Naive thymus-derived CD4-positive, alpha-beta T cell (primary cell): ENCODE measurements around the gene SPIN2A. TPM values are rescaled to one million over a fixed set of nuclear protein-coding genes. Genes with fewer than 3 reads are reported as not detected.
"Not testable (repeated sequence)": the region's sequence is repeated elsewhere in the genome, so short reads cannot be mapped to it uniquely, and the experiment has no call there.

Experiments
- ATAC-seq: fragments of 150-1000 bp; cut with Tn5 transposase; 2 replicates; pipeline ENCODE4 v1.10.0; 2021; ENCODE audit warnings: mild to moderate bottlenecking, moderate library complexity
- CTCF ChIA-PET: fragments of 350-600 bp; sonication (Branson Sonifier 250); formaldehyde crosslinking; loops from one replicate; lab custom pipeline; 2021; ENCODE audit warnings: antibody characterized with exemption; lab: Charles Lee
- POLR2A ChIA-PET: fragments of 350-600 bp; sonication (Branson Sonifier 250); formaldehyde crosslinking; loops from one replicate; lab custom pipeline; 2021; ENCODE audit warnings: antibody characterized with exemption, inconsistent platforms; lab: Charles Lee
- DNase-seq, 9 donors: peaks; one replicate each; pipeline versions ENCODE4 v3.0.0 to v3.0.0-alpha.2; 2020 to 2022; ENCODE audit warnings: mixed read lengths in 1 of 9
- H3K27ac ChIP-seq: one replicate; pipeline ENCODE4 v1.7.0; 2013; ENCODE audit warnings: mild to moderate bottlenecking, low read depth, low read length, moderate library complexity
- H3K27me3 ChIP-seq, 2 donors: one replicate each; pipeline ENCODE4 v1.7.0; 2013; ENCODE audit warnings: low read length in 2 of 2, mild to moderate bottlenecking in 2 of 2, moderate library complexity in 2 of 2; ENCODE audit not compliant: control insufficient read depth in 2 of 2, insufficient read depth in 2 of 2
- H3K36me3 ChIP-seq, 3 experiments: 1 replicate in 2 of 3; 2 replicates in 1 of 3; pipeline ENCODE4 v1.7.0; 2013; ENCODE audit warnings: low read length in 3 of 3, mild to moderate bottlenecking in 3 of 3, moderate library complexity in 1 of 3; ENCODE audit not compliant: insufficient read depth in 3 of 3, control insufficient read depth in 2 of 3
- H3K4me1 ChIP-seq, 2 donors: one replicate each; pipeline ENCODE4 v1.7.0; 2013; ENCODE audit warnings: low read length in 2 of 2, mild to moderate bottlenecking in 2 of 2, moderate library complexity in 1 of 2; ENCODE audit not compliant: control insufficient read depth in 2 of 2, insufficient read depth in 2 of 2
- H3K4me3 ChIP-seq: 2 replicates; pipeline ENCODE4 v1.7.0; 2013; ENCODE audit warnings: mild to moderate bottlenecking, low read length
- H3K9me3 ChIP-seq, 3 experiments: 1 replicate in 2 of 3; 2 replicates in 1 of 3; pipeline ENCODE4 v1.7.0; 2013; ENCODE audit warnings: low read length in 3 of 3; ENCODE audit not compliant: control insufficient read depth in 2 of 3
- H3K27ac Mint-ChIP-seq, 9 donors: one replicate each; pipeline ENCODE4 v1.8.0; 2020 to 2022; ENCODE audit warnings: mixed read lengths in 9 of 9, mild to moderate bottlenecking in 8 of 9, moderate library complexity in 5 of 9, inconsistent platforms in 2 of 9
- H3K27me3 Mint-ChIP-seq, 5 donors: one replicate each; pipeline ENCODE4 v1.8.0; 2021 to 2022; ENCODE audit warnings: mixed read lengths in 5 of 5, mild to moderate bottlenecking in 1 of 5
- H3K36me3 Mint-ChIP-seq, 5 donors: one replicate each; pipeline ENCODE4 v1.8.0; 2020 to 2022; ENCODE audit warnings: mixed read lengths in 5 of 5, mild to moderate bottlenecking in 3 of 5, inconsistent platforms in 1 of 5
- H3K4me1 Mint-ChIP-seq, 7 donors: one replicate each; pipeline ENCODE4 v1.8.0; 2020 to 2022; ENCODE audit warnings: mixed read lengths in 7 of 7, mild to moderate bottlenecking in 3 of 7, inconsistent platforms in 1 of 7
- H3K4me3 Mint-ChIP-seq, 10 donors: one replicate each; pipeline ENCODE4 v1.8.0; 2020 to 2022; ENCODE audit warnings: mild to moderate bottlenecking in 10 of 10, mixed read lengths in 10 of 10, moderate library complexity in 6 of 10, inconsistent platforms in 2 of 10
- H3K9me3 Mint-ChIP-seq, 11 donors: one replicate each; pipeline ENCODE4 v1.8.0; 2020 to 2022; ENCODE audit warnings: mixed read lengths in 11 of 11, mild to moderate bottlenecking in 4 of 11, inconsistent platforms in 1 of 11, moderate library complexity in 1 of 11
- intact Hi-C, 2 donors: fragments of 100-400 bp; cut with micrococcal nuclease; formaldehyde crosslinking; loops; one replicate each; pipeline ENCODE4 v1.15.1; 2023
- polyA plus RNA-seq, 2 donors: library from polyadenylated mRNA; unstranded; fragments of 300-500 nt; fragmentation: Illumina TruSeq; gene quantifications; one replicate each; pipeline ENCODE4 v1.2.3, GENCODE V29; 2021
- total RNA-seq, 6 experiments: library from RNA in 5 of 6; stranded (reverse) in 5 of 6; gene quantifications; 1 replicate in 5 of 6; 2 replicates in 1 of 6; pipeline ENCODE4 v1.2.3 and lab custom pipeline; 2021 to 2026

Gene SPIN2A
- total and polyA plus RNA-seq, 7 experiments from 2014 or later = 0.09 to 2.5 (median 1.1) TPM; not detected in 1

DNA sequence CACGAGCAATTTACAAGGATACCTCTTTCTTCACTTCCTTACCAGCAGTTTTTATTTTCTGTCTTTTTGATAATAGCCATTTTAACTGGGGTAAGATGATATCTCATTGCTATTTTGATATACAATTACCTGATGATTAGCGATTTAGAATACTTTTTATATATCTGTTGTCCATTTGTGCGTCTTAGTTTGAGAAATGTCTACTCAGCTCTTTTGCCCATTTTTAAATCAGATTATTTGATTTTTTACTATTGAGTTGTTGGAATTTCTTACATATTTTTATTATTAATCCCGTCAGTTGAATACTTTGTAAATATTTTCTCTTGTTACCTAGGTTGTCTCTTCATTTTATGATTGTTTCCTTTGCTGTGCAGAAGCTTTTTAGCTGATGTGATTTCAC lies 1.5 kb upstream of the SPIN2A start:
- H3K4me3 ChIP-seq = no peak overlapping the region
- no peak for ATAC-seq
- DNase-seq = no peak
- H3K4me1 ChIP-seq = no peaks in the 10 kb centered on the region
- ChIA-PET POLR2A (no interaction called here), CTCF (no interaction called here)
- Mint-ChIP-seq H3K4me3 (no peak overlapping the region), H3K36me3 (peaks cover 0 to 8% (median 0%) of the 10 kb centered on the region in 5 donors), H3K9me3 (peaks cover 0 to 2% (median 0%) of the 10 kb centered on the region in 11 donors), H3K27ac (no peak overlapping the region), H3K27me3 (no peaks in the 10 kb centered on the region), H3K4me1 (peaks cover 5 to 15% (median 14%) of the 10 kb centered on the region in 7 donors)
- no peaks in the 10 kb centered on the region for H3K36me3 ChIP-seq
- no peaks in the 10 kb centered on the region for H3K9me3 ChIP-seq
- intact Hi-C loops = no loop called here
- H3K27ac ChIP-seq = no peak overlapping the region
- no peaks in the 10 kb centered on the region for H3K27me3 ChIP-seq

DNA sequence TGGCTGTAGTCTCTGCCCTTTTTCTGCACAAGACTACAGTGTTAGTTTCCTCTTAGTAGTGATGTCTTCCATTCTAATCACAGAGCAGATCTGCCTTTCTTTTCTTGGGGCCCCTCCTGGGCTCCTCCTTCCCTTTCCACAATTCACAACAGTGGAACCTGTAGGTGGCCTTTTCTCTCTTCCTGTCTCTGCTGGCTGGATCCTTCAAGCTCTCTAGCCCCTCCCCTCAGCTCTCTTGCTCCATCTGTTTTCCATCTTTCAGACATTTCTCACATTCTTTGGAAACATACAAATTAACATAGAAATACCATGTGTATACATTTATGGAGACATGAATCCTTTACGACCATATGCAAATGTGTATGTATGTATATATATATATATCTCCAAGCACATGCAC lies 304 bp upstream of the SPIN2A start:
- H3K4me1 ChIP-seq = no peaks in the 10 kb centered on the region
- no peak overlapping the region for H3K4me3 Mint-ChIP-seq
- H3K36me3 Mint-ChIP-seq = peaks cover 0 to 12% (median 4%) of the 10 kb centered on the region in 5 donors
- H3K9me3 Mint-ChIP-seq = peaks cover 0 to 2% (median 0%) of the 10 kb centered on the region in 11 donors
- ChIA-PET POLR2A (no interaction called here), CTCF (no interaction called here)
- ATAC-seq = no peak
- H3K27ac Mint-ChIP-seq = no peak overlapping the region
- H3K4me3 ChIP-seq = no peak overlapping the region
- H3K27me3 Mint-ChIP-seq = no peaks in the 10 kb centered on the region
- H3K4me1 Mint-ChIP-seq = peaks cover 5 to 10% (median 8%) of the 10 kb centered on the region in 7 donors
- H3K27ac ChIP-seq = no peak overlapping the region
- no peaks in the 10 kb centered on the region for H3K27me3 ChIP-seq
- no peaks in the 10 kb centered on the region for H3K9me3 ChIP-seq
- H3K36me3 ChIP-seq = no peaks in the 10 kb centered on the region
- DNase-seq = no peak
- intact Hi-C loops = no loop called here

DNA sequence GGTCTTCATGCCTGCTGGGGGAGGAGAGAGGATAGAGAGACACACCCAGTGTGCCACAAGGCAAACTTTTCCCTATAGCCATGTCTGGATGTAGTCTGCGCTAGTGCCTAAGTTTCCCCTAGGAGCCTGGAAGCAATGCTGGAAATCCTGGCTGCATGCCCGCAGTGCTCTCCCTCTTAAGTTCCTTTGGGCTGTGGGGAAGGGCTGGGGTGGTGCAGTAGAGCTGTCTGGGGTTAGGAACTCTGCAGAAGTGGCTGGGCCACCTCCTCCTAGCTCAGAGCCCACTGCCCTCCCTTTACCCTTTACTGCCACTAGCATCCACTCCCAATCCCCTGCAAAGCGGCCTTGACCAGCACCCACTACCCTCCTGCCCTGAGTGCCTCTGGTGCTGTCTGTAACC lies 608 bp downstream of the SPIN2A start:
- H3K36me3 ChIP-seq, H3K27ac ChIP-seq, POLR2A ChIA-PET, H3K4me3 Mint-ChIP-seq, H3K9me3 Mint-ChIP-seq, CTCF ChIA-PET, H3K9me3 ChIP-seq, DNase-seq, intact Hi-C loops, H3K4me1 ChIP-seq, H3K4me1 Mint-ChIP-seq, ATAC-seq, H3K4me3 ChIP-seq, H3K27me3 ChIP-seq, H3K27ac Mint-ChIP-seq, H3K27me3 Mint-ChIP-seq: not testable (repeated sequence)
- H3K36me3 Mint-ChIP-seq = peaks cover 0 to 12% (median 4%) of the 10 kb centered on the region in 5 donors

DNA sequence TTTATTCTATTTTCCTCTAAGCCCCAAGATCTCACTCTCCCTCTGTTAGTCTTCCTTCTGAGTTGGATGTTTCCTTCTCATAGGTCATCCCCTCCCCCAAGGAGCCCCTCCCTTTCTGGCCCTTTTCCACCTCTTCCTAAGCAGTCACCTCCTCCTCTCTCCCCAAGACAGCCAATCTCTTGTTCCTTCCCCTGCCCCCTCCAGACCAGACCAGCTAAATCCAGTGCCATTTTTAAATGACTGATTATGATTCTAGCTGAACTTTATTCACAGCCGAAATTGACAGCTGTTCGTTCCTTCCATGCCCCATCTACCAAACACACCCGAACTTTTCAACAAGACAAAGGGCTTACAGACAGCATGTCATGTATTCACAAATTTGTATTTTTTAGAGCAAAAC lies 1.9 kb downstream of the SPIN2A start:
- Histone ChIP-seq H3K4me1 (no peaks in the 10 kb centered on the region), H3K4me3 (no peak overlapping the region), H3K27ac (no peak overlapping the region), H3K36me3 (no peaks in the 10 kb centered on the region), H3K9me3 (no peaks in the 10 kb centered on the region), H3K27me3 (no peaks in the 10 kb centered on the region)
- DNase-seq (no peak), ATAC-seq (no peak)
- Mint-ChIP-seq H3K36me3 (peaks cover 0 to 12% (median 4%) of the 10 kb centered on the region in 5 donors), H3K9me3 (peaks cover 0 to 2% (median 0%) of the 10 kb centered on the region in 11 donors), H3K4me1 (peaks cover 0 to 2% (median 0%) of the 10 kb centered on the region in 7 donors), H3K27ac (no peak overlapping the region), H3K4me3 (no peak overlapping the region), H3K27me3 (no peaks in the 10 kb centered on the region)
- CTCF ChIA-PET = no interaction called here
- intact Hi-C loops = no loop called here
- POLR2A ChIA-PET = no interaction called here

DNA sequence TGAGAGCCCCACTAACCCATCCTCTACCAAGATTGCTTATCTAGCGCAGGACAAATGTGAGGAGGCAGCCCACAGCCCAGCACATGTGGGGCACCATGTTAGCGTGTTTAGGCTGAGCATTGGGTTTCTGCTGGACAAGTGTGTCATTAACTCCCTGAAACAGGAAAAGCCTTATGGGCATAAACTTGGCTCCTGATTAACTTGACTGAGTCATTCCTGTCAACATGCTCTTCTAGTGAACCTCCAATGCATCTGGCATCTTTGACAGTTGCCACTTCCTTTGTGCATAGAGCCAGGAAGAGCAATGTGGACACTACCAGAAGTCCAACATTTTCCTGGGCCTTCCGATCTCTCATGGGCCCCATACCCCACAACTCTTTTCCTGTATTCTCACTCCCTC lies 2.5 kb downstream of the SPIN2A start:
- H3K4me1 Mint-ChIP-seq = peaks cover 0 to 2% (median 0%) of the 10 kb centered on the region in 7 donors
- H3K27me3 Mint-ChIP-seq = no peaks in the 10 kb centered on the region
- peaks cover 0 to 2% (median 0%) of the 10 kb centered on the region in 11 donors for H3K9me3 Mint-ChIP-seq
- no peaks in the 10 kb centered on the region for H3K27me3 ChIP-seq
- no peak overlapping the region for H3K4me3 Mint-ChIP-seq
- no peak overlapping the region for H3K27ac Mint-ChIP-seq
- intact Hi-C loops = no loop called here
- H3K36me3 Mint-ChIP-seq = peaks cover 0 to 12% (median 4%) of the 10 kb centered on the region in 5 donors
- DNase-seq (no peak), ATAC-seq (no peak)
- ChIA-PET POLR2A (no interaction called here), CTCF (no interaction called here)
- no peaks in the 10 kb centered on the region for H3K4me1 ChIP-seq
- no peak overlapping the region for H3K27ac ChIP-seq
- H3K36me3 ChIP-seq = no peaks in the 10 kb centered on the region
- no peaks in the 10 kb centered on the region for H3K9me3 ChIP-seq
- no peak overlapping the region for H3K4me3 ChIP-seq

DNA sequence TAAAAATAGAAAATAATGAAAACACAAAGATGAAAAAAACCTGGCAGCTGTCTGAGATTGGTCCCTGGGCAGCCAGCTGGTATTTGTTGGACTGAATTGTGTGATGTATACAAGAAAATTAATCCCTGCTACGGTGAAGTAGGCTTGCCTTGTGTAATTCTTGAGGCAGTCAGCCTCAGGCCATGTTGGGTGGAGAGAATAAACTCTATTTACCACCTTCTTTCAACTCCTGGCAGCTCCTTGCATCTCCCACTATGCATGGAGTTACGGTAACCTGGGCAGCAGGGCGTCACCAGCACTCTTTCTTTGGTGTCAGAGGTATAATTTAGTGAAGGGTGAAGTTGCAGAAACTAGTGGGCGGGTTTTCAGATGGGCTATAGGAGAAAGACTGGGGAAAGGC lies 3.5 kb downstream of the SPIN2A start:
- ATAC-seq (no peak), DNase-seq (no peak)
- Mint-ChIP-seq H3K27ac (no peak overlapping the region), H3K4me1 (peaks cover 0 to 2% (median 0%) of the 10 kb centered on the region in 7 donors), H3K9me3 (peaks cover 0 to 2% (median 0%) of the 10 kb centered on the region in 11 donors), H3K4me3 (no peak overlapping the region), H3K27me3 (no peaks in the 10 kb centered on the region), H3K36me3 (peaks cover 0 to 16% (median 4%) of the 10 kb centered on the region in 5 donors)
- Histone ChIP-seq H3K36me3 (no peaks in the 10 kb centered on the region), H3K27ac (no peak overlapping the region), H3K27me3 (no peaks in the 10 kb centered on the region), H3K4me3 (no peak overlapping the region), H3K4me1 (no peaks in the 10 kb centered on the region), H3K9me3 (no peaks in the 10 kb centered on the region)
- POLR2A ChIA-PET = no interaction called here
- CTCF ChIA-PET = no interaction called here
- intact Hi-C loops = no loop called here

DNA sequence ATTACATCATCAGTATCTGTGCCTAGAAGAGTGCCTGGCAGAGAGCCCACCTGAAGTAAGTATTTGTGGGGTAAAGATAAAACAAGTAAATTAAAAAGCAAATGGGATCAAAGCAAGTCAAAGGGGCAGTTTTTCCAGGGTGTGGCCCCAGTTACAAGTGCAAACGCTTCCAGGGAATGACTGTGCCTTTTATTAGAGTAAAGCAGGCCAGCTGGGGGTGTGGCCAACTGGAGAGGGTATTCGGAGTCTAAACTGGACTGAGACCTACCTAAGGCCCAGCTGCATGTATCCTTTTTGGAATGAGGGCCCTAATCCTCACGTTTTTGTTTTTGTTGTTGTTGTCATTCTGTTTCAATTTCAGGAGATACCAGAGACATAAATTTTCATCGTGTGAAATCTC lies 3.9 kb downstream of the SPIN2A start:
- H3K9me3 Mint-ChIP-seq, H3K36me3 ChIP-seq, CTCF ChIA-PET, H3K27ac Mint-ChIP-seq, H3K4me1 Mint-ChIP-seq, H3K4me3 Mint-ChIP-seq, H3K4me3 ChIP-seq, H3K4me1 ChIP-seq, H3K9me3 ChIP-seq, DNase-seq, H3K27me3 ChIP-seq, POLR2A ChIA-PET, intact Hi-C loops, H3K27ac ChIP-seq, H3K27me3 Mint-ChIP-seq, ATAC-seq: not testable (repeated sequence)
- peaks cover 0 to 18% (median 4%) of the 10 kb centered on the region in 5 donors for H3K36me3 Mint-ChIP-seq
